UCSD-AML1 (cell line): Measurements from ENCODE around the gene ZFP90.
"Not testable (repeated sequence)": the region's sequence is repeated elsewhere in the genome, so short reads cannot be mapped to it uniquely, and the experiment has no call there.

ENCODE experiments used
- DNase-seq: peaks from one replicate; lab custom pipeline; 2025; ENCODE audit not compliant: unreplicated experiment; lab: John Stamatoyannopoulos, UW

The ZFP90 gene

DNA sequence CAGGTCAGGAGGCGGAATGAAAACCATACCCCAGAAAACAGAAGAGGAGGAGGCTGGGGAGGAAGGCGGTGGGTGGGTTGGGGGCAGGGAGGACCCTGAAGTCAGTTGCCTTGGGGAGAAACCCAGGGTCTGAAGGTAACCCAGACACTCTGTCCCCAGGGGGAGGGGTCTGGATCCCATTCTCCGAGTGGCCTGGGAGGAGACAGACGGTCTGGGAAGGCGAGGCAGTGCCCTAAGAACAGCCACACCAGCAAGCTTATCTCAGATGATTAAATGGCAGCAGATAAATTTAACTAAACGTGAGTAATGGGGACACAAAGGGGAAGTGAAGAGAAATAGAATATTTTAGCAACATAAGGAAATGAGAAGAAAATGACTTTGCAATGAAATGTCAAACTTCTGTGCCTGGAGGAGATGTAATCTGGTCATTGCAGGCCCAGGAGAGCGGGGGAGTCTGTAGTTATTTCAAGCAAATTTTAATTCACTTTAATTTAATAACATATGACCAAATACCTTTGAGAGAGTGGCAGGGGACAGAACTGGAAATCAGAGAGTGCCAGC, 21.4 kb upstream of the ZFP90 start:
- peak; percentile 27 for DNase-seq

DNA sequence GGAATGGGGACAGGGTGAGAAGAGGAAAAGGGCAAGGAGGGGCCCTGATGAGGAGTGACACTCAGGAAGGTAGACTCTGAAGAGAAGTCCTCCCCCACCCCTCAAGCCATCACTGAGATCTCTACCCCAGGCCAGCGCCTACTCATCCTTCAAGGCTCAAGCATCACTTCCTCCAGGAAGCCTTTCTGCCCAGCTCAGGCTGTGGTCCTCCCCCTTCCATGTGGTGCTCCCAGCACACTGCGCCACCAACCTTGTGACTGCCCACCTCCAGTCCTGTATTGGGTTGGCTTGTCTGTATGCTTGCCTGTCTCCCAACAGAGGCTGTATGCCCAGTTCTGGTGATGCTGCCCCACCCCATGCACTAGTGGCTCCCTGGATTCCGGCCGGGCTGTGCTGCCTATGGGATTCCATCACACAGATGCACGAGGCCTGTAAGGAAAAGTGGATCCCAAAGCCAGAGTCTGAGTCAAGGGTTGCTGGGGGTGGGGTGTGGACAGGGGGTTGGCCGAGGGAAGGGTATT, 19.8 kb upstream of the ZFP90 start:
- peak; percentile 33 for DNase-seq

DNA sequence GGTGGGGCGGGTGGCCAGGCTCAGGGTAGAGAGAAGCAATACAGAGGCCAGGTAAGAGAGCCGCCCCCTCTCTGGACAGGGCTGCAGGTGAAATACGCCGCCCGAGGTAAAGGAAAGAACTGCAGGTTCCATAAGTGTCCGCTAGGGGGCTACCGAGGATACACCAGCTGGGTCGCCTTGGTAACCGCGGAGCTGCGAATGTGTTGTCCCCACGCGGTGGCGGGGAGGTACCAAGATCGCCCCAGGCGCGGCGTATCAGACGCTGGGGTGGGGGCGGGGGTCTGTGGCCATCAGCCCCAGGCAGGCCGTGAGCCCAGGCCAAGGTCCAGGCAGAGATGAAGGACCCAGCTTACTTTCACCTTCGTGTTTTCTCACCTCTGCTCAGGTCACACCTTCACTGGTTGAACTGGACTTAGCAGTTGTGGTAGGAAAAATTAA, 18.4 kb upstream of the ZFP90 start:
- DNase-seq = peak; percentile 71

DNA sequence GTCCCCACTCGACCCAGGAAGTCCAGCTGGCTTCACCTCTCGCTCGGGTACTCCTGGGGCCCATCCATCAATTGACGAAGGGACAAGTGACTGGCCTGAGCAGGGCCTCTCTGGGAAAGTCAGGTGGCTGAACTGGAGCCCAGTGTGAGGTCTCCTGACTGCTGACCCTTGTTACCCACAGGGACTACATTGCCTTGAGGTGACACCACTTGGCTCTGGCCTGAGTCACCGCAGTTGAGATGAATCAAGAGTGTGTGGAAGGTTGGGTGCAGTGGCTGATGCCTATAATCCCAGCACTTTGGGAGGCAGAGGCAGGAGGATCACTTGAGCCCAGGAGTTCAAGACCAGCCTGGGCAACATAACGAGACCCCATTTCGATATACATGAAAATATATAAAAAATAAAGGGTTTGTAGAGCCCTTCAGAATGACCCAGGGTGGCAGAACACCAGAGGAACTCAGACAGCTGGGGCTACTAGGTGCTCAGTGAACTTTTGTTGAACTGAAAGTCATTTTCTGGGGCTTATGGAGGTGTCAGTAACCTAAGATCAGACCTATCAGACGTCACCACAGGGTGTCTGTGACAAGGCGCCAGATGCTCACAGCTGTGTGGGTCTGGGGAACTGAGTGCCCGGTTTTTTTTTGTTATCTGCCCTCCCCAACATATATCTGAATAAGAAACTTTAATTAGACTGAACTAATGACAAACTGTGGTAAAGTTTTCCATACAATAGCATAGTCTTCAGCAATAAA, 14.8 kb upstream of the ZFP90 start:
- DNase-seq = no peak

DNA sequence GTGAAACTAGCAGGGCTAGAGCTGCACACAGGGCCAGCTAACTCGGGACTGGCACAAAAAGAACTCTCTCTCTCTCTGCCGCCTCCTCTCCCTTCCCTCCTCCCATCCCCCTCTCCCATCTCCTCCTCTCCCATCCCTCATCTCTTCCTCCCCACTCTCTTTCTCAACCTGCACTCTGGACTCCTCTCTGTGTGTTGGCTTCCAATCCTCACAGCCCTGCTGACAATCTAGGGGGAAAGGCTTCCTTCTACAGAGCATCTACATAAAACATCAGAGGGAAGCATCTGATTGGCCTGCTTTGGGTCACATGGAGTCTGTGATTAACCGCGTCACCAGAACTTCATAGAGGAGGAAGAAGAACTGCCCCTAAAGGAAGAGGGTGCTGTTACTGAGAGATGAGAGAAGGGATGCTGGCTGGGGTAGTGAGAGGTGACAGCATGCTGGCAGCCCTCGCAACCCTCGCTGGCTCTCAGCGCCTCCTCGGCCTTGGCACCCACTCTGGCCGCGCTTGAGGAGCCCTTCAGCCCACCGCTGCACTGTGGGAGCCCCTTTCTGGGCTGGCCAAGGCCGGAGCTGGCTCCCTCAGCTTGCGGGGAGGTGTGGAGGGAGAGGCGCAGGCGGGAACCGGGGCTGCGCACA, 12.8 kb upstream of the ZFP90 start:
- DNase-seq = no peak

DNA sequence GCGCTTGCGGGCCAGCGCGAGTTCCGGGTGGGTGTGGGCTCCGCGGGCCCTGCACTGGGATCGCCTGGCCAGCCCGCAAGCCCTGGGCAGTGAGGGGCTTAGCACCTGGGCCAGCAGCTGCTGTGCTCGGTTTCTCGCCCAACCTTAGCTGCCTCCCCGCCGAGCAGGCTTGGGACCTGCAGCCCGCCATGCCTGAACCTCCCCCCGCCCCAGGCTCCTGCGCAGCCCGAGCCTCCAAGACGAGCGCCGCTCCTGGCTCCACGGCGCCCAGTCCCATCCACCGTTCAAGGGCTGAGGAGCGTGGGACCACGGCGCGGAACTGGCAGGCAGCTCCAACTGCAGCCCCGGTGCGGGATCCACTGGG, 12.3 kb upstream of the ZFP90 start:
- DNase-seq = no peak

DNA sequence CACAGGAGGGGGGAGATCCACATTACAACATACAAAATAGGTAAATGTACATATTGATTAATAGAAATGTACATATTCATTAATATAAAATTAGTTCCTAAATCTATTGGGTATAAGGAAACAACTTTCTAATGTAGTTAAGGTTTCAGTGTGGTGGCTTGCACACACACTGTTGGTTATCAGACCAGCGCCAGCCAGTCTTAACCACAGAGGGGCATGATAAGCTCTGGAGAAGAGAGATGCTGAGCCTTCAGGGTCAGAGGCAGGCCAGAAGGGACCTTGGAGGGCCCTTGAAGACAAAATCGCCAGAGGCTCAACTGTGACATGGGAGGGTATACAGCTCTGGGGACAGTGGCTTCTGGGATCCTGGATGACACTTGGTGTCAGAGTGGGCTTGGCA, 10.9 kb upstream of the ZFP90 start:
- DNase-seq = no peak

DNA sequence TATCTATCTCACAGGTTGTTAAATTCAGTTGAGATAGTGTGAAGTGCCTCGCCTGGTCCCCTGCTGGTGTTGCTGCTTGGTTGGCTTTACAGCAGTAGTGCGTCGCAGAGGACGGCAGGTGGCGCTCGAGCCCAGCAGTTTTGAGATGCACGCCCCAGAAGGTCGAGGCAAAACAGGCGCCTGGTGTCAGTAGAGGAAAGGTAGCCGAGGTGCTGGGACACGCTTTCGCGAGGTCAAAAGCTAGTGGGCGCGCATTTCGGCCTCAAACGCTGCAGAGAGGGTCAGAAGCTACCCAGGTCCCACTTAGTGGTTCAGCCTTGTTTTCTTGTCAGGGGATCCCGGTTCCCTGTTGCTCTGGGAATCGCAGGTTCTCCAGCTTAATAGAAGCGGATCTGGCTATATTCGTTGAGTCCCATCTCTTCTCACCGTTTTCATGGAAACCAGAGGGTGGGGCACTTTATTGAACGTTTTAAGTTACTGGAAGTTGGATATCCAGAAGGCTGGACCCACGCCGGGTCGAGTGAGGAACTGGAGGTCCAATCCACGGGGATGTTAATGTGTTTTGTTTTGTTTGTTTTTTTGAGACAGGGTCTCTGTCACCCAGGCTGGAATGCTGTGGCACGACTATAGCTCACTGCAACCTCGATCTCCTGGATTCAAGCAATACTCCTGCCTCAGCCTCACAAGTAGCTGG, 10.3 kb upstream of the ZFP90 start:
- peak; percentile 78 for DNase-seq

DNA sequence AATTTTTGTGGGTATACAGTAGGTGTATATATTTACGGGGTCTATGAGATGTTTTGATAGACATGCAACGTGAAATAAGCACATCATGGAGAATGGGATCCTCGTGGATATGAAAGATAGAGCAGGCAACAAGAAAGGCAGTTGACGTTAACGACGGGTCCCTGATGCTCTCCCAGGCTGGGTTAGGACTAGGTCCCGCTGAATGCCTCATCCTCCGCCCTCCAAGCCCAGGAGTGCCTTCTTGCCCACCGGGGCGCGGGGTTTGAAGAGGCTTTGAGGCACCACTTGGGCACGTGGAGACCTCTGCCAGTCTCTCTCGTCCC, 9.5 kb upstream of the ZFP90 start:
- DNase-seq = no peak

DNA sequence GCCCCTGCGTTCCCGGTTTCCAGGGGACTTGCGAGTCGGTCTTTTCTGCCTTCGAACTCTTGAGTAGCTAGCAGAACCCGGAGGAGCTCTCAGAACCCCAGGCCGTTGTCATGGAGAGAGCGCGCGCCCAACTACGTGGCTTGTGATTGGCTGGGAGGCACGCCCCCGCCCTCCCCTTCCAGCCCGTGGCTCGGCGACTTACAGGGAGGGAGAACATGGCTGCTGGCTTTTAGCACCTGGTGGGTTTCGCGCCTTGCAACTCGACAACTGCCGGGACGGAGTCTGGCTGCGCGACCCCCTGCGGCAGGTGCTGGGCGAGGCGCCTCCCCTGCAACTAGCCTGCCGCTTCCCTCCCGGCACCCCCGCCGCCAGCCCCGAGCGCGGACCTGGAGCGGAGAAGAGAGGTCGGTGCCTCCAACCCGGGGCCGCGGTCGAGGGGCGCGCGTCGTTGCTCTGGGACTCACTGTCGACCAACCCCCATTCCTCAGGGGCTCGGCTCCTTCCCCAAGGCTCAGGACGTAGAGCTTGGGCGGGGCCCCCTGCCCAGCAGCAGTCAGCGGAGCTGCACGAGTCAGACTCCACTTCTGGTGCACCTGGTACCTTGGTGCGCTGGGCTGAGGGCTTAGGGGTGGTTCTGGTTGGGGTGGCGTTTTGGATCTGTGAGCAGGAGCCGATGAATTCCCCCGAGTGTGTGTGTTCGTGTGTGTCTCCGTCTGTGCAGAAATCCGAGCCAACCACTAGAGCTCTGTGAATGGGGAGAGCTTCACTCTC, 9.0 kb upstream of the ZFP90 start:
- peak; percentile 22 for DNase-seq

DNA sequence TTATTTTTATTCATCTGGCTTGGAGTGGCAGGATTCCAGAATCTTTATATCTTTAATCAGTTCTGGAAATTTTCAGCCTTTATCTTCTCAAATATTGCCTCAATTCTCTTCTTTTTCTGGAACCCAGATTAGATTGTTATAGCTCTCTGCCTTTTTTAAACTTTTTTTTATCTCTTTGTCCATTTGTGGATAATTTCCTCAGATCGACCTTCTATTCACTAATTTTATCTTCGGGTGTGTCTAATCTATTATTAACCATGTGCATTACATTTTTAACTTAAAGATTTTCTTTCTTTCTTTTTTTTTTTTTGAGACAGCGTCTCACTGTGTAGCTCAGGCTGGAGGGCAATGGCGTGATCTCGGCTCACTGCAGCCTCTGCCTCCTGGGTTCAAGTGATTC, 5.2 kb upstream of the ZFP90 start:
- DNase-seq = no peak

DNA sequence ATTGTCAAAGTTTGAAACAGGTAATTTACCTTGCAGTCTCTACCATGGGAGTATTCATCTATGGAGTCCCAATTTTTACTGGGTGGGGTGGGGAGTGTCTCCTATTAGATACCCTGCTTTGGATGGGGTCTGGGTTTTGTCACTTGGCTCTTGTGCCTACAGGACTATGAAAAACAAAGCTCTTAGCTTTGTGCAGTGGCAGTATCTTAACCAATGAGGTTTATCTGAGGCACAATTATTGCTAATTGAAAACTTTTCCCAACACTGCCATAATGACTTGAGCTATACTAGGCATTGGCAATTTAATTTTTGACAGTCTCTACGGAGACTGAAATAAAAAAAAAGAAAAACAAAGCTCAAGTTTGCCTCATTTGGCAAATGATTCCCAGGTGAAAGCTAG, 3.8 kb upstream of the ZFP90 start:
- DNase-seq = no peak

DNA sequence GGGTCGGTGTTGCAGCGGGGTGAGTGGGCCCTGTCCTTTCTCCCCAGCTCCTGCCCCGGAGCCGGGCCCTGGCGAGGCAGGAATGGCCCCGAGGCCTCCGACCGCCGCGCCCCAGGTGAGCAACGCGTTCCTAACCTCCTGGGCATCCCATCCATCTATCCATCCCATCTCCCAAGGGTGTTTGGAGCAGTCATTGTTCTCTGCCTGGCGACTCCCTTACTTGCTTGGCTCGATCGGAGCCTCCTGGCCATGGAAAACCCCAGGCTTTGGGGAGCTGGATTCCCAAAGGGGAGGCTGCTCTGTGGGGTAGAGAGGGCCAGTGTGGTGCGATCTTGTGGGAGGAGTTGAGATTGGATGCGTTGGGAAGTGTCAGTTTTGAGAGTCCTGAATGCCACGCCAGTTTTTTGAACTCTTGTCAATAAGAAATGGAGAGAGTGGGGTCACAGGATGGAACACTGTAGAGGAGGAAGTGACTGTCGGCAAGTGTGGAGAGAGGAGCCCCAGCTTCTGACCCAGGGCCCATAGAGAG, 684 bp downstream of the ZFP90 start:
- DNase-seq = peak; percentile 24

DNA sequence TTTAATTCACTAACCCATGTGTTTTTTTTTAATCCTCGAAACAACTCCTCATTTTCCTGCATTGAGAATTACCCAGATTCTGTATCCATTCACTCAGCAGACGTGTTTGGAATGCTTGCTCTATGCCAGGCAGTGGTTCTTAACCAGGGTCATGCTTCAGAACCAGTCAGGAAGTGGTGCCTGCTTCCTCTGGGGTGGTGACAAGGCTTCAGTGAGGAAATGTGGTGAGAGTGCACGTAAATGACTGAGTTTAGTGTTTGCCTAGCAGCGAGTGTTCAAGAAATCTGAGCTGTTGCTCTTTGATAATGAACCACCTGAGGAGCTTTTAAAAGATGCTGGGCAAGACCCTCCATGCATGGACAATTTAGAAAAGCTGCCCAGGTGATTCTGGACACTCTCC, 9.9 kb downstream of the ZFP90 start:
- DNase-seq = peak; percentile 15

DNA sequence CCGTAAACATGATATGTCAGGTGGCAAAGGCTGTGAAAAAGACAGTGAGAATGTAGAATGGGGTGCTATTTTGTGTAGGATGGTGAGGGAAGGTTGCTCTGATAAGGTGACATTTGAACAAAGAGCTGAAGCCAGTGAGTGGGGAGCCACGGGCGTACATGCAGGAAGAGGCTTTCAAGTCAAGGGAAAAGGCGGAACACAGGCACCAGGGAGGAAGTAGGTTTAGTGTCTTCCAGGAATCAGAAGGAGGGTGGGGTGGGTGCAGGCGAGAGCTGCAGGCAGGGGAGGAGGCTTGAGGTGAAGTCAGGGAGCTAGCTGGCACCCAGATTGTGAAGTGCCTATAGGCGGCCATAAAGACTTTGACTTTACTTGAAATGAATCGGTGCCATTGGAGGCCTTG, 14.1 kb downstream of the ZFP90 start:
- no peak for DNase-seq

DNA sequence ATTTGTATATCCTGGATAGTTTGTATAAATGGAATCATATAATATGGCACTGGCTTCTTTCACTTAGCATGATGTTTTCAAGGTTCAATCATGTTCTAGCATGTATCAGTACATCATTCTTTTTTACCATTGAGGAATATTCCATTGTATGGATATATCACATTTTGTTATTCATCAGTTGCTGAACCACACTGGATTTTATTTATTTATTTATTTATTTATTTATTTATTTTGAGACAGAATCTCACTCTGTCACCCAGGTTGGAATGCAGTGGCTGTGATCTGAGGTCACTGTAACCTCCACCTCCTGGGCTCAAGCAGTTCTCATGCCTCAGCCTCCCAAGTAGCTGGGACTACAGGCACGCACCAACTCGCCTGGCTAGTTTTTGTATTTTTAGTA, 21.2 kb downstream of the ZFP90 start:
- DNase-seq = not testable (repeated sequence)

DNA sequence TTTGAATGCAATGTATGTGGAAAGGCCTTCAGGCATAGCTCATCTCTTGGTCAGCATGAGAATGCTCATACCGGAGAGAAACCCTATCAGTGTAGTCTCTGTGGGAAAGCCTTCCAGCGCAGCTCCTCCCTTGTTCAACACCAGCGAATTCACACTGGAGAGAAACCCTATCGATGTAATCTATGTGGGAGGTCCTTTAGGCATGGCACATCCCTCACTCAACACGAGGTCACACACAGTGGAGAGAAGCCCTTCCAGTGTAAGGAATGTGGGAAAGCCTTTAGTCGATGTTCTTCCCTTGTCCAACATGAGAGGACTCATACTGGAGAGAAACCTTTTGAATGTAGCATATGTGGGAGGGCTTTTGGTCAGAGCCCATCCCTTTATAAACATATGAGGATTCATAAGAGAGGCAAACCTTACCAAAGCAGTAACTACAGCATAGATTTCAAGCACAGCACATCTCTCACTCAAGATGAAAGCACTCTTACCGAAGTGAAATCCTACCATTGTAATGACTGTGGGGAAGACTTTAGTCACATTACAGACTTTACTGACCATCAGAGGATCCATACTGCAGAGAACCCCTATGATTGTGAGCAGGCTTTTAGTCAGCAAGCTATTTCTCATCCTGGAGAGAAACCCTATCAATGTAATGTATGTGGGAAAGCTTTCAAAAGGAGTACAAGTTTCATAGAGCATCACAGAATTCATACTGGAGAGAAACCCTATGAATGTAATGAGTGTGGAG, 24.7 kb downstream of the ZFP90 start:
- no peak for DNase-seq

DNA sequence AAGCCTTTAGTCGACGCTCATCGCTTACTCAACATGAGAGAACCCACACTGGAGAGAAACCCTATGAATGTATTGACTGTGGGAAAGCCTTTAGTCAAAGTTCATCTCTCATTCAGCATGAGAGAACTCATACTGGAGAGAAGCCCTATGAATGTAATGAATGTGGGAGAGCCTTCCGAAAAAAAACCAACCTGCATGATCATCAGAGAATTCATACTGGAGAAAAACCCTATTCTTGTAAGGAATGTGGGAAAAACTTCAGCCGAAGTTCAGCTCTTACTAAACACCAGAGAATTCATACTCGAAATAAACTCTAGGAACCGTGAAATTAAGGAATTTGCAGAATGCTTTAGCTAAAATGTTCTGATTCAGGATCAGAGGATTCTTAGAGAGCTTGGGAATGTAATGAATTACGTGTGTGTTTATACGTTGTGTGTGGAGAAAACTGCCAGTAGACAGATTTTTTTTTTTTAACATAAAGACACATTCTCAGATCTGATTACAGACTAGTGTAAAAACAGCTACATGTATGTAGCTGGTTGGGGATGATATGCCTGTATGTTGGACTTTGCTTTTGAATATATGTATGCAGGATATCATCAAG, 25.4 kb downstream of the ZFP90 start:
- no peak for DNase-seq

DNA sequence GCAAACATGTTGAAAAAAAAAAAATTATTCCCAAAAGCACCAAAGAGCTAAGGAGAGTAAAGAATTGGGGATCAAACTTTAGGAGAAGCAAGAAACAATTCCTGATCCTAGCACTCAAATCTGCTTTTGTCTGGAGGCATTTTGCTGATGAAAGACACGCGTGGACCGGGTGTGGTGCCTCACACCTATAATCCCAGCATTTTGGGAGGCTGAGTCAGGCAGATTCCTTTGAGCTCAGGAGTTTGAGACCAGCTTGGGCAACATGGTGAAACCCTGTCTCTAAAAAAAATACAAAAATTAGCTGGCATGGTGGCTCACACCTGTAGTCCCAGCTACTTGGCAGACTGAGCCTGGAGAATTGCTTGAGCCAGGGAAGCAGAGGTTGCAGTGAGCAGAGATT, 35.4 kb downstream of the ZFP90 start:
- no peak for DNase-seq

DNA sequence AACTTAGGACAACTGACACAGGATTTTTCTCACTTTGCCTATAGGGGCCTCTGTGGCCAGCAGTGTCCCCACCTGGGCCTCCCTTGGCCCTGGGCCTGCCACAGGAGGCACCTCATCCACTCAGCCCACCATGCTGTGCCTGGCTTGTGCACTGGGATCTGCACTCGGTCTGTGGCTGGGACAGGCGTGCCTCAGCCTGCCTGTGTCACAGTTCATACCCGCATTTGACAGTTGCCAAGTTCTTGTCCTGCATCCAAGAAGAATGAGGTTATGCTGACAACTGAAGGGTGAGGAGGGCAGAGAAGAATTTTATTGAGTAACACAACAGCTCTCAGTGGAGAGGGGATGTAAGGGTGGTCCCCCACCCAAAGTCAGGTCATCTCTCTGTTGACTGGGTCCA, 36.0 kb downstream of the ZFP90 start:
- DNase-seq = no peak
